Activated T-cell treated with anti-CD3 and anti-CD28 coated beads, Interleukin-2, amount 50 U/mL, for 1 hour (primary cell): ENCODE data around the gene C2orf76.

Experiments
- DNase-seq: peaks from one replicate; pipeline ENCODE4 v3.0.0-alpha.2; 2020

Gene C2orf76

DNA sequence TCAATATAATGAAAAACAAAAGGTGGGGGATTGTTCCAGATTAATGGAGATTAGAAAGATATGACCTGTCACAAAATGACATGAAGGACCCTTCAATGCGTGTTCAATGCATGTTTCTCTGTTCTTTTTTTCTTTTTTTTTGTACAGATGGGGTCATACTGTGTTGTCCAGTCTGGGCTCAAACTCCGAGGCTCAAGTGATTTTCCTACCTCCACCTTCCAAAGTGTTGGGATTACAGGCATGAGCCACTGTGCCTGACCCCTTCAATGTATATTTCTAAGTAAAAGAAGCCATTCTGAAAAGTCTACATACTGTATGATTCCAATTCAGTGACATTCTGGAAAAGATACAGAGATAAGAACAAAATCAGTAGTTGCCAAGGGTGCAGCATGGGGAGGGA, 32.8 kb downstream of the C2orf76 start:
- no peak for DNase-seq

DNA sequence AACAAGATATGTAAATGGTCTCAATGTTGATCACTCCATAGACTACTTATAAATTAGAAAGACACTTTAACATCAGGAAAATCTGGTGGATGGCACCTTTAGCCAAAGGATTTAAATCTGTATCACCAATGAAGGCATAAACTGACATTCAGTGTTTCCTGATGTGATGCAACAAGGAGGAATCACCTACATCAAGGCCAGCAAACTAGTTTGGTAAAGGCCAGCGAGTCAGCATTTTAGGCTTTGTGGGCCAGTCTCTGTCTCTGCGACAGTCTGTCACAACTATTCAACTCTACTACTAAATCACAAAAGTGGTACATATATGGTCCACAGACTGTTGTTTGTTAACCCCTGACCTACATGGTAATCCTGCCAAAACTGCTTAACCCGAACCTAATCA, 33.3 kb downstream of the C2orf76 start:
- DNase-seq = no peak

DNA sequence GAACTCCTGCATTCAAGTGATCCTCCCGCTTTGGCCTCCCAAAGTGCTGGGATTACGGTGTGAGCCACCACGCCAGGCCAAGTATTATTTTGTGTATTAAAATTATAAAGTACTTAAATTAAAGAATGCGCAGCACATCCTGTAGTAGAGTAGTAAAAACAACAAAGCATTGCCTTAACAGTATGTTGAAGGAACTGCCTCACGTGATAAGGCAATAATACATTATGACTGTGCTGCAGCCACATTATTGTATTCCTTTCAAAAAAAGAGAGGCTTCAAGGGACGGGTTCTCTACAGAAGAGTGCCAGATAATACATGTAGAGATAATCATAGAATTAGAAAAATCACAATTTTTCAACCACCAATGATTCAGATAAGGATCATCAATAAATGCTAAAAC, 33.7 kb downstream of the C2orf76 start:
- no peak for DNase-seq

DNA sequence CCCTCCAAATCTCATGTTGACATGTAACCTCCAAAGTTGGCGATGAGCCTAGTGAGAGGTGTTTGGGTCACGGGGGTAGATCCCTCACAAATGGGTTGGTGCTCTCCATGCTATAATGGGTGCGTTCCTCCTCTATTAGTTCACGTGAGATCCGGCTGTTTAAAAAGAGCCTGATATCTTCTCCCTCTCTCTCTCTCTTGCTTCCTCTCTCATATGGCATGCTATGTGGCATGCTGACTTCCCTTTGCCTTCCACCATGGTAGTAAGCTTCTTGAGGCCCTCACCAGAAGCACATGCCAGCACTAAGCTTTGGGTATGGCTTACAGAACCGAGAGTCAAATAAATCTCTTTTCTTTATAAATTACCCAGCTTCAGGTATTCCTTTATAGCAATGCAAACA, 39.2 kb downstream of the C2orf76 start:
- no peak for DNase-seq

DNA sequence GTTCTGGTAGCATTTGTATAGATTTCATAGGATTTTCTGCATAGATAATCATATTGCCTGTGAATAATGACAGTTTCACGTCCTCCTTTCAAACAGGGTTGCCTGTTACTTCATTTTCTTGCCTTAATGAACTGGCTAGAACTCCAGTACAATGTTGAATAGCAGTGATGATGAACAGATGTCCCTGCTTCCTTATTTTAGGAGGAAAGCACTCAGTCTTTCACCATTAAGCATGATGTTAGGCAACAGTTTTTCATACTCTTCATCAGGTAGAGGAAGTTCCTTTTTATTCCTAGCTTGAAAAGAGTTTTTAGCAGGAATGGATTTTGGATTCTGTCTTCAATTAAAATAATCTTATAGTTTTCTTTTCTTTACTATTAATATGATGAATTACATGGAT, 39.7 kb downstream of the C2orf76 start:
- no peak for DNase-seq

DNA sequence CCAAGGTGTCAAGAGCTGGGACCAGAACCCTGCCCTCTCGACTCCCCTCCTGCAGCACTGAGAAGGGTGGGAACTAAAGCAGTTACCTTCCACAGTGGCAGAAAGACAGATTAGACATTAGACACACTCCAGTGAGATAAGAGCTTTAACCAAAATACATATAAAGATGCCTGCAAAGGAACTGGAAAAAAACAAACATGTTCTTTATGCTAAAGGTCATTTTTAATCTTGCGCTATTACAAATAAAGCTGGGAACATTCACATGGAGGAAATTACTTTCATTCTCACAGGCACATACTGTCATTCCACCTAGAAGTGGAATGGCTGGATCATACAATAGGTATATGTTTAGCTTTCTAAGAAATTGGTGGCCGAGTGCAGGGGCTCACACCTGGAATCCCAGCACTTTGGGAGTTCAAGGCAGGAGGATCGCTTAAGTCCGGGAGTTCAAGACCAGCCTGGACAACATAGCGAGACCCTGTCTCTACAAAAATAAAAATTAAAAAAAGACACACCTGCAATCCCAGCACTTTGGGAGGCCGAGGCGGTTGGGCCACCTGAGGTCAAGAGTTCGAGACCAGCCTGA, 41.9 kb downstream of the C2orf76 start:
- no peak for DNase-seq

DNA sequence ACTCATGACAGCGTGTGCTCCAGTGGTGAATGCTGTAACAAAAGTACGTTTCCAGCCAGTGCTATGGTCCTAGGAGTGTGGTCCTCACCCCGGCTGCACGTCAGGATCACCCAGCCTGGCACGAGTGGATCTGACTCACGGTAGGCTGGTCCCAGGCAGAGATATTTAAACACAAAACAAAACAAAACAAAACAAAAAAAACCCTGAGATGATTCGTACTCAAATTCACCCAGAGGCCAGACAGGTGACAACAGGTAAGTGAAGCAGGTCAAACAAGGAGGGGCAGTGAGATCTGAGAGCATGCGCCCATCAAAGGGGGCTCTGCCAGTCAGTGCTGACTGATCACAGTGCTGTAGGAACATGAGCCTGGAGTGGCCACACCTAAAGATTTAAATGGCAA, 43.2 kb downstream of the C2orf76 start:
- DNase-seq = no peak

DNA sequence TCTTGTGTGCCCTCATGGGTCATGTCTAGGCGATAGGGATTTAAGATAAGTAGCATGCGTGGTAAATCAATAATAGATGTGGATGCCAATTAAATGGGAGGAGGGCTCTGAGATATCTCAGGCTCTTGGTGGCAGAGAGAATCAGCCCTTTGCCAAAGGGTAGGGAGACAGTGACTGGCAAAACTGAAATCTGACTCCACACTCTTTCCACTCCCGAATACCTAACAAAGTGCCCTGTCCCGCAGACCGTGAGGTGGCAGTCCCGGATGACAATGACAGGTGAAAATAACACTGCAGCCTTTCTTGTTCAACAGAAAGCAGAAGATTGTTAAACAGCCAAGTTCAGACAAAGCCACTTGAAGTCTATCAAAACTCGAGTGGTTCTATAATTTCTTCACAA, 47.0 kb downstream of the C2orf76 start:
- no peak for DNase-seq

DNA sequence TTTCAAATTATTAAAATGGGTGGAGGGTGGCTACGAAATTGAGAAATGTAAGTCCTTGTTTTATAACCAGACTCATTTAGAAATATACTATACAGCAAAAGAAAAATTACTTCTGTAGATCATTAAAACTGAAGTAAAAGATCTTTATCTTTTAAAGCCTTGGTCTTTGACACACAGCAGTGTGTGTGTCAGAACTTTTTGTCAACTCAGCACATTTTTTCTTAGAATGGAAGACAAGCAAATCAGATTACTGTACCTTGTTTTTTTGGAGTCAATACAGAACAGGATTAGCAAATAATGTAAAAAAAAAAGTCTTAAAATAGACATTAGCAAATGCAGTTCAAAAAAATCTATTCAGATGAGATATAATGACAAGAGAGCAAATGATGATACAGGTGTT, 49.1 kb downstream of the C2orf76 start:
- no peak for DNase-seq

DNA sequence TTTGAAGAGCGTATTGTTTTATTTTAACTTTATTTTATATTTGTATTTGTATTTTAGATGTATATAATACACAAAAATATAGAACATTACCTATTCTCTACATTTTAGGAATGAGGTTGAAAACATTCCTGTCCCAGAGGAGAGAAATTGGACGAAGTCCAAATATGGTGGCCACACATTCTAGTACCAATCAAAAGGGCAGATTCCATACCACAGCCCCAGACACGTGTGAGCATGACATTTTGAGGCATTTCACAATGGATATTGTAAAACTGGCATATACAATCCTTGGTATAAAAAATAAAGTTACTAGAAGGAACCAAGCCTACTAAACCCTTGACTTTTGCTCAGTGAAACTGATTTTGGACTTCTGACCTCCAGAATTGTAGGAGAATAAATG, 50.6 kb downstream of the C2orf76 start:
- DNase-seq = no peak

DNA sequence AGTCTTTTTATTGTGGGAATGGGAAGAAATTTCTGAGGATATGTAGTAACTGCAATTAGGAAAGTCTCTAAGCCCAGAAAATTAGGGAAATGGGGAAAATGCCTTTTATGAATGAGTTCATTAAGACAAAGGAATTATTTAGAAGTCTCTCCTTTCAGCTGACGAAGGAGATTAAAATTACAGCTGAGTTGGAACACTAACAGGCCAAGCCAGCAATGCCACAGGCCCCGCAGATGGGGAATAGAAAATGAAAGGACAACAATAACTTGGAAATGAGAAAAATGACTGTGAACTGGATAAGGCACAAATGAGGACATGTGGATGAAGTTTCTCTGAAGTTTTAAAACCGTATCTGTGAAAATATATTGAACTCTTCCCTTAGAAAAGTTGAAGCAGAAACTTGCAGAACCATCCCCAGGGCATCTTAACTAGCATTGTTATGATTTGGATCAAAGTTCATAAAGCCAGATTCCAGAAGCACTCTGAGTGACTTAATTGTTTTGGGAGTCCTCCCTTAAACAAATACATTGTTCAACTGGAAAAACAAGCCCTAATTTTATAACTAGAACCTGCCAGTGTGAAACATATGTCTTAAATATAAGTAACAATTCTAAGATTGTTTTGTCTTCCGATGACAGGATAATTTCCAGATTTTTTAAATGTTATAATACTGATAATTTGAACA, 51.3 kb downstream of the C2orf76 start:
- no peak for DNase-seq

DNA sequence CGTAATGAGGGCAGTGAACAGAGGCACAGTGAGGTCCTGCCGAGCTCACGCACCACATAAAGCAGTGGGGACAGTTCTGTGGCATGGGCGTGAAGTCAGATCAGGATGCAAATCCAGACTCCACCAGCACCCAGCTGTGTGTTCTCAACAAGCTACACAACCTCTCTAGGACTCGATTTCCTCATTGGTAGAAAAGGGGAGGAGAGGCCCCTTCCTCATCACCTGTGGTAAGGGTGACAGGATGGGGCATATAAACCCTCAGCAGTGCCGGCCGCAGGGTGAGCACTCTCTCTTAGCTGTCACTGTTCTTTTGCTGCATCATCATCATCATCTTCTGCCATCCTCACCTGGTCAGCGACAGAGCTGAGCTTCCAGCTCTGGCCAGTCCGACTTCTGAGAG, 54.8 kb downstream of the C2orf76 start:
- no peak for DNase-seq

DNA sequence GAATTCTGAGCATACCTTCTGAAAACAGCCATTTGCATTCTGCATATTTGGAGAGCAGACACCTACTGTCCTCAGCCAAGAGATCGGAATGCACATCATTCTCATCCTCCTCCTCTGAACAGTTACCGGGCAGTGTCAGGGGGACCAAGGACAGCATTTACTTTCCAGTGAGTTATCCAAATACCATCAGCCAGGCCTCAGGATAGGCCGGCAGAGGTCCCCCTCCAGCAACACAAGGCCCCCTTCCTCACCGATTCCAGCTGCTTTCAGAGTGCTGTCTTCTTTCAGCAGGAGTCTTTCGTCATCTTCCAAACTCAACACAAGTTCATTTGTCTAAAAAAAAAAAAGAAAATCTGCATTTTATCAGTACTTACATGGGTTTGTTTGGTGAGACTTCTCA, 55.3 kb downstream of the C2orf76 start:
- DNase-seq = no peak

DNA sequence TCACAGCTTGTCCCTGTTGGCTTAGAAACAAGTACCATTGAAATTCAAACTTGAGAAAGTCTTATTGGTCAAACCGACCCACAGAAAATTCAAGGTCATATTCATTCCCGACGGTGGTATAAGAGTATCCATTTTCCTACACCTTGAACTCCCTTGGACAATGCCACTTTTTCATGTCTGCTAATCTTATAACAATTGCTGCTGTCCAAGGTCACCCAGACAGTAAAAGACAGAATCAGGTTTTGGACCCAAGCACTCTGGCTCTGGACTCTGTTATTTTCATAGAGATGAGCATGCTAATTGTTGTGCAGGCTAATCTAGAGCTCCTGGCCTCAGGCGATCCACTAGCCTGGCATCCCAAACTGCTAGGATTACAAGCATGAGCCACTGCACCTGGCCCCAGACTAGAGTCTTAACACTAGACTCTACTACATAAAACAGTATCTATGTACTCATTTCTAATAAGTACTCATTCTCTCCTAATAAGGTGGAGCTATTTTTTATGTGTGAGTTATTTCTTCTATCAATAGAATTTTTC, 57.8 kb downstream of the C2orf76 start:
- DNase-seq = no peak

DNA sequence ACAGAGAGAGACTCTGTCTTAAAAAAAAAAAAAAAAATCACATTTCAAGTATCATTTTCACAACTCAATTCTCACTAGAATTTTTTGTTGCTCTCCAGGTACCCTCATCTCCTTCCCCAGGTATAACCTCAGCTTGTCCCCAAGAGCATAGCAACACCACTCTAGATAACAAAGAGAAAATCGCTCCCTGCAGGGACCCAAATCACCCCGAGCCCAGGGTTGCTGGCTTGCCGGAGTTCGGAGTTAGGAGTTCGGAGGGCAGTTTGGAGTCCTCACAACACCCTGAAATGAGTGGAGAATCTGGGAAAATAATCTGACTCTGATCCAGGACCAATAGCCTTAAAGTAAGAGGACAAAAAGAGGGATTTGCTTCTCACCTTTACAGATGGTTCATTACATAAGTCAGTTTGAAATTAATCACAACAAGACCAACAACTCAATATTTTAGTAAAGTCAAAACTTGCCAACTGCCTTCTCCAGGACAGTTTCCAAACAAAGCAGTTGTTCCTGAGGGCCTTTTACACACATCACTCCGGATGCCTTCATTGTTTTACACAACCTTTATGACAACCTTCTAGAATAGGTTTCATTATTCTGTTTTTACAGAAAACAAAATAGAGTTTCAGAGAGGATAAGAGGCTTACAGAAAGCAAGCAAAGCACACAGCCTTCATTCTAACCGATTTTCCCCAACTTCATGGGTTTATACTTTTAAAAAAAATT, 59.1 kb downstream of the C2orf76 start:
- DNase-seq = no peak

DNA sequence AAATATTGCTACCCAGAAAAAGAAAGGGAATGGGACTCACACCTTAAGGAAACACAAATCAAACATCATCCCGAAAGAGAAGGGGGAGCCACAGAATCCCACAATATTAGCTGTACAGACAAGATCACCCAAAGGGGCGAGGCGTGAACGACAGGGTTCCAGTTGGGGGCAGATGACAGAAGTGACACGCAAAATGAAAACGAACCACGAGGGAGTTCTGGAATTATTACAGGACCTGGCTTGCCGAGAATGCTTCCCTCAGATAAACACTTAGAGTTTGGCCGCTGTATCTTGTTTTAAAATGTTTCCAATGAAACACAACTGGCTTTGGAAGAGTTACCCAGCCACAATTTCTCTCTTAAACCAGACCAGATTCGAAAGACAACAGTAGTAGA, 60.4 kb downstream of the C2orf76 start:
- no peak for DNase-seq

DNA sequence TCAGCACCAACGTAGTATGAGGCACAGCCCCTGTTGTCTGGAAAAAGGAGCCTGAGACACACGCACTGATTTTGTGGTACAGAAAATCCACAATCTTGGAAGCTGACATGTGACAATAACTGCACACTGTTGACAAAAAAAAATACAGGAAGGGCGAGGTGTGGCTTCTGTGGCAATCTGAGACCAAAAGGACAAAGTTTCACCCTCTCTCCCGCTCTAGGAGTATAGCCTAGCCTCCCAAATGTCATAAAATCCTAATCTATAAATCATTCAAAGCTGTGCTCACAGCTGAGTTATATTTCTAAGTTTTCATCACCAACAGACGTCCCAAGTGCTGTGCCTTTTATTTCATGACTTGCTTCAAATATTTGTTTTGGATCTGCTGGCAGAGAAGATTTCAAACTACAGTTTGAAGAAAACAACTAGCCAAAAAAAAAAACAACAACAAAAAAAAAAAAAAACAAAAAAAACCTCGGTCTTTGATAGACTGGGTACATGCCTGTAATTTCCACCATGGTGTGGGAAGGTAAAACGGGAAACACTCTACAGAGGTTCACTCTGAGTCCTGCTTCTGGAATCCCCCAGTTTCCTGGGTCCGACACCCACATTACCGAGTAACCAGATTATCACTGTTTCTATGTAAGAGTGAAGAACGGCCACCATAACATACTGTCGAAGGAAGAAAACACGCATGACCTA, 61.0 kb downstream of the C2orf76 start:
- no peak for DNase-seq

DNA sequence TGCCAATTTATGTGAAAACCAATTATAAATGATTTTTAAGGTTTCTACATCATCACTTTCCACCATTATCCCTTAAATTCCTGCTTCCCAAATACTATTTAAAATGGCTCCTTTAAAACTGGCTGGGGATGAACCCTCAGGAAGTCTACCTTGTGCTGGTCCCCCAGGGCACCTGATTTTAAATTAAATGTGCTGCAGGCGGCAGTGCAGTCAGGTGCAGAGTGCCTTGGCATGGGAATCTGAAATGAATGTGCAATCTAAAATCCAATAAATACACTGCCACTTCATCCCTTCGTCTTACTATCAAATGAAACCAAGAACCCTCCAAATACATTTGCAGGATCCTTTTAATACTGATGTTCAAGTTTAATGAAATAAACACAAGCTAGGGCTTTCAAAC, 61.8 kb downstream of the C2orf76 start:
- no peak for DNase-seq

DNA sequence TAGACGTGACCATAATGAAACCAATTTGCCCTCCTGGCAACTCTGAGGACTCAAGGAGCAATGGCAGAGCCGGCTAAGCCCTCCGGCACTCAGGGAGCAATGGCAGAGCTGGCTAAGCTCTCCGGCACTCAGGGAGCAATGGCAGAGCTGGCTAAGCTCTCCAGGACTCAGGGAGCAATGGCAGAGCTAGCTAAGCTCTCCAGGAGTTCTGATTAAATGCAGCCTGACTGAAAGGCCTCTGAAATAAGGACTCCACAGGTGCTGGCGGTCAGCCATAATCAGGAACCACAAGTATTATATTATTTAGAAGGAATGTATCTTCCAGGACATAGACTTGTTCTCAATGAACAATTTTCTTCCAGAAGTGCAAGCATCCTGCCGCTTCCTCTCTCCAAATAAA, 65.2 kb downstream of the C2orf76 start:
- DNase-seq = no peak

DNA sequence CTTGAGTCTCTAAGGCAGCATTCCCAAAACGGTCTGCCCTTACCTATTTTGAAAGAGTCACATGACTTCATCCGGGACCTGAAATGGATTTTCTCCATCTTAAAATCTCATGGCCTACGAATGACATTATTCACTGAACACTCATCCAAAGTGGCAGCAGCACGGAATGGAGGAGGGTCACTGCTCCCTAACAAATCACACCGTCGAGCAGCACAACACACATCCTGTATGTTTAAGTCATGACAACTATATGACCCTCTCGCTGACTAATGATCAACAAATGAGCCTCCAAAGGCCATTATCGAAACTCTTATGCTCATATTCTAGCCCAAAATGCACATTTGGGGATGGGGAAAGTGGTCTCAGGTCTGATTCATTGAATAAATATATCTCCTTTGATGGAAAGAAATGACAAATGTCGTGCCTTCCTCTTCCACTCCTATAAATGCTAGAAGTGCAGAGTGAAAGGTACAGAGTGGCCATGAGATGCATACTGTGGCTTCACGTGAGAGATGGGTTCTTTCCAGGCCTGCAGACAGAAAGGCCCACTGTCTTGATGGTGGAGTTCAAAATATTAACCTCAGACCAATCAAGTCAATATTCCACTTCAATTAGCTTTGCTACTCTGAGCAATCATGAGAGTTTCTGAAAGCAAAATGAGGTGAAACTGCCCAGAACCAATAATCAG, 70.8 kb downstream of the C2orf76 start:
- DNase-seq = no peak

DNA sequence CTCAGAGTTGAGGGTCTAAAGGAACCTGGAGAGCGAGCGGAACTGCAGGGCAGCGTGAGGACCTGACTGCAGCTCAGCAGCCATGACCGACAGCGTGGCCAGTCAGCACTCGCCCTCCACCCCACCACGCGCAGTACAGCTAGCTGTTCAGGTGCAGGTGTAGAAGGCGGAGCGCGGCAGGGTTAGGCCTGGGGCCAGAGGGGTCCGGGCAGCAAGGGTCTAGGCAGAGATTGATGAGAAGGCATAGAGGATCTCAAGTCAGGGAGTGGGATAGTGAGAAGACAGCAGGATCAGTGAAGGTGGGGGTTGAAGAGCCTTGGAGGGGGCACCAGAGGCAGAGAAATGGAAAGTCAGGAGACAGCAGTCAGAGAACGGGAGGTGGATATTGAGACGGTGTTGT, 72.0 kb downstream of the C2orf76 start:
- no peak for DNase-seq

DNA sequence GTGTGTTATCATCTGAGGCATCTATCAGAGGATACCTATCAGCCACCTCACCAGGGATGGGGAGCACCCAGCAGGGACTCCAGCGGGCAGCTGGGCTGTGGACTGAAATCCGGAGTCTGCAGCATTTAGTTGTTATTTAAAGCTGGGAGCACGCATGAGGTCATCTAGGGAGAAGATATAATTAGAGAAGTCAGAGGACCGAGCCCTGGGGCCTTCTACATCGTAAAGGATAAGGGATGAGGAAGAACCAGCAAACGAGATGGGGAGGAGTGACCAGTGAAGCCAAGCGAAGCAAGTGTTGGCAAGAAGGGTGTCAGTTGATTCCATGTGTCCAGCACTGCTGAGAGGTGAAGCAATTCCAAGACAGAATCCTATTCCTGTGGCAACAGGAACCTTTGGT, 72.7 kb downstream of the C2orf76 start:
- no peak for DNase-seq

DNA sequence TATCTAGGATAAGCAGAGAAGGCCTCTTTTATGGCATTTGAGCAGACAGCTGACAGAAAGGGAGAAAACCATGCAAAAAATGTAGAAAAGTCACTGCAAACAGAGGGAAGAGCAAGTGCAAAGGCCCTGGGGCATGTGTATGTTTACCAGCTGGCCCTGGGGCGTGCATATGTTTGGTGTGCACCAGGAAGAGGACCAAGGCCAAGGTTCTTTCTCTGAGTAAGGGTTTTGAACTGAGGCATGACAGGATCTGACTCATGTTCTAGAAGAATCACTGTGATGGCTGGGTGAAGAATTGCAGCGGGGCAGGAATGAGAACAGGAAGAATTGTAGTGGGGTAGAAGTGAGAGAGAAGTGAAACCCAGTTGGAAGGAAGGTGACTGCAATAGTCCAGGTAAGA, 73.4 kb downstream of the C2orf76 start:
- no peak for DNase-seq
